ENCODE measurements around the gene S100A7. TPM values are rescaled to one million over a fixed set of nuclear protein-coding genes. Genes with fewer than 3 reads are reported as not detected.
"Not testable (repeated sequence)": the region's sequence is repeated elsewhere in the genome, so short reads cannot be mapped to it uniquely, and the experiment has no call there.

Gene S100A7
- total and polyA plus RNA-seq, 5 donors = not detected

GRCh38 chr1:153430166-153430553 lies 30.3 kb downstream of the S100A7 start:
- DNase-seq = no peak

GRCh38 chr1:153429266-153430165 lies 30.9 kb downstream of the S100A7 start:
- Histone ChIP-seq H3K27me3 (ENCODE audit: control insufficient read depth, insufficient read depth) (peaks cover 2% of the 10 kb centered on the region), H3K9me3 (ENCODE audit: control insufficient read depth, low read length) (no peaks in the 10 kb centered on the region), H3K4me3 (ENCODE audit: low read length) (no peak overlapping the region), H3K27ac (ENCODE audit: low read length) (no peak overlapping the region), H3K4me1 (ENCODE audit: control insufficient read depth, insufficient read depth, low read length) (no peaks in the 10 kb centered on the region)
- WGBS = 65% methylated on average over 7 of the region's 7 CpGs
- DNase-seq = no peak
- intact Hi-C loops (cut with DNase I) = no loop called here
- ATAC-seq = no peak

More at GRCh38 chr1:153430166-153430553, 30.3 kb downstream of the S100A7 start:
- intact Hi-C loops (cut with DNase I) = no loop called here
- Histone ChIP-seq H3K27me3 (ENCODE audit: control insufficient read depth, insufficient read depth) (peaks cover 2% of the 10 kb centered on the region), H3K9me3 (ENCODE audit: control insufficient read depth, low read length) (no peaks in the 10 kb centered on the region), H3K27ac (ENCODE audit: low read length) (no peak overlapping the region), H3K4me1 (ENCODE audit: control insufficient read depth, insufficient read depth, low read length) (no peaks in the 10 kb centered on the region), H3K4me3 (ENCODE audit: low read length) (no peak overlapping the region)
- WGBS = 80% methylated on average over 2 of the region's 2 CpGs
- no peak for ATAC-seq

- intact Hi-C loops (cut with DNase I) = no loop called here
- Histone ChIP-seq H3K9me3 (ENCODE audit: control insufficient read depth, low read length) (no peaks in the 10 kb centered on the region), H3K4me3 (ENCODE audit: low read length) (no peak overlapping the region), H3K4me1 (ENCODE audit: control insufficient read depth, insufficient read depth, low read length) (no peaks in the 10 kb centered on the region), H3K27ac (ENCODE audit: low read length) (no peak overlapping the region), H3K27me3 (ENCODE audit: control insufficient read depth, insufficient read depth) (peaks cover 2% of the 10 kb centered on the region)
- ATAC-seq = no peak
- 44% methylated on average over 6 of the region's 6 CpGs for WGBS
- DNase-seq = no peak
These were observed 31.7 kb downstream of the S100A7 start for GRCh38 chr1:153428791-153429190.

GRCh38 chr1:153428073-153428638 lies 32.3 kb downstream of the S100A7 start:
- intact Hi-C loops (cut with DNase I) = no loop called here
- DNase-seq = no peak
- no peak overlapping the region for H3K27ac ChIP-seq (ENCODE audit: low read length)
- H3K27me3 ChIP-seq (ENCODE audit: control insufficient read depth, insufficient read depth) = peaks cover 2% of the 10 kb centered on the region
- no peaks in the 10 kb centered on the region for H3K9me3 ChIP-seq (ENCODE audit: control insufficient read depth, low read length)
- WGBS = 75% methylated on average over 12 of the region's 12 CpGs
- no peak for ATAC-seq
- no peak overlapping the region for H3K4me3 ChIP-seq (ENCODE audit: low read length)
- H3K4me1 ChIP-seq (ENCODE audit: control insufficient read depth, insufficient read depth, low read length) = no peaks in the 10 kb centered on the region

- WGBS = 22% methylated on average over 1 of the region's 1 CpG
- no peak overlapping the region for H3K27ac ChIP-seq (ENCODE audit: low read length)
- H3K27me3 ChIP-seq (ENCODE audit: control insufficient read depth, insufficient read depth) = peaks cover 2% of the 10 kb centered on the region
- no peaks in the 10 kb centered on the region for H3K4me1 ChIP-seq (ENCODE audit: control insufficient read depth, insufficient read depth, low read length)
- ATAC-seq = no peak
- intact Hi-C loops (cut with DNase I) = no loop called here
- H3K4me3 ChIP-seq (ENCODE audit: low read length) = no peak overlapping the region
- no peak for DNase-seq
- H3K9me3 ChIP-seq (ENCODE audit: control insufficient read depth, low read length) = no peaks in the 10 kb centered on the region
These were observed 33.6 kb downstream of the S100A7 start for GRCh38 chr1:153426809-153427208.

GRCh38 chr1:153422450-153423068 lies 37.9 kb downstream of the S100A7 start:
- H3K27ac ChIP-seq (ENCODE audit: low read length) = no peak overlapping the region
- peaks cover 2% of the 10 kb centered on the region for H3K27me3 ChIP-seq (ENCODE audit: control insufficient read depth, insufficient read depth)
- intact Hi-C loops (cut with DNase I) = no loop called here
- peak in 1 of 2 donors; percentile 55 for ATAC-seq
- H3K9me3 ChIP-seq (ENCODE audit: control insufficient read depth, low read length) = no peaks in the 10 kb centered on the region
- DNase-seq = peak; percentile 64 to 87 (median 78)
- 5% methylated on average over 6 of the region's 6 CpGs for WGBS
- H3K4me1 ChIP-seq (ENCODE audit: control insufficient read depth, insufficient read depth, low read length) = no peaks in the 10 kb centered on the region
- H3K4me3 ChIP-seq (ENCODE audit: low read length) = no peak overlapping the region

GRCh38 chr1:153420306-153420705 lies 40.1 kb downstream of the S100A7 start:
- H3K4me3 ChIP-seq (ENCODE audit: low read length) = no peak overlapping the region
- 46% methylated on average over 2 of the region's 2 CpGs for WGBS
- no peak for ATAC-seq
- no peak overlapping the region for H3K27ac ChIP-seq (ENCODE audit: low read length)
- intact Hi-C loops (cut with DNase I) = no loop called here
- no peaks in the 10 kb centered on the region for H3K27me3 ChIP-seq (ENCODE audit: control insufficient read depth, insufficient read depth)
- no peaks in the 10 kb centered on the region for H3K4me1 ChIP-seq (ENCODE audit: control insufficient read depth, insufficient read depth, low read length)
- no peak for DNase-seq
- no peaks in the 10 kb centered on the region for H3K9me3 ChIP-seq (ENCODE audit: control insufficient read depth, low read length)

- H3K4me1 ChIP-seq (ENCODE audit: control insufficient read depth, insufficient read depth, low read length); H3K9me3 ChIP-seq (ENCODE audit: control insufficient read depth, low read length); ATAC-seq; DNase-seq; intact Hi-C loops (cut with DNase I); H3K4me3 ChIP-seq (ENCODE audit: low read length); H3K27me3 ChIP-seq (ENCODE audit: control insufficient read depth, insufficient read depth); H3K27ac ChIP-seq (ENCODE audit: low read length): not testable (repeated sequence)
- WGBS = 50% methylated on average over 2 of the region's 2 CpGs
These were observed 41.0 kb downstream of the S100A7 start for GRCh38 chr1:153419436-153419793.

- H3K27me3 ChIP-seq (ENCODE audit: control insufficient read depth, insufficient read depth); H3K4me1 ChIP-seq (ENCODE audit: control insufficient read depth, insufficient read depth, low read length); H3K9me3 ChIP-seq (ENCODE audit: control insufficient read depth, low read length); ATAC-seq; H3K4me3 ChIP-seq (ENCODE audit: low read length); DNase-seq; intact Hi-C loops (cut with DNase I); H3K27ac ChIP-seq (ENCODE audit: low read length): not testable (repeated sequence)
- 67% methylated on average over 7 of the region's 7 CpGs for WGBS
These were observed 41.6 kb downstream of the S100A7 start for GRCh38 chr1:153418758-153419435.

- 71% methylated on average over 12 of the region's 12 CpGs for WGBS
- H3K4me1 ChIP-seq (ENCODE audit: control insufficient read depth, insufficient read depth, low read length) = no peaks in the 10 kb centered on the region
- no peak overlapping the region for H3K27ac ChIP-seq (ENCODE audit: low read length)
- H3K27me3 ChIP-seq (ENCODE audit: control insufficient read depth, insufficient read depth) = no peaks in the 10 kb centered on the region
- H3K9me3 ChIP-seq (ENCODE audit: control insufficient read depth, low read length) = peaks cover 2% of the 10 kb centered on the region
- H3K4me3 ChIP-seq (ENCODE audit: low read length) = no peak overlapping the region
- DNase-seq = no peak
- ATAC-seq = no peak
- intact Hi-C loops (cut with DNase I) = no loop called here
These were observed 43.1 kb downstream of the S100A7 start for GRCh38 chr1:153417136-153417888.
